ENCODE measurements around the gene ZNF398.

Gene ZNF398

GRCh38 chr7:149147752-149148653 is 750 bp downstream of the ZNF398 start:
- DNase-seq = peak; percentile 51

- no peak for DNase-seq
Observed at GRCh38 chr7:149150981-149151380, 3.7 kb downstream of the ZNF398 start.

- DNase-seq = no peak
Observed at GRCh38 chr7:149153346-149153745, 6.1 kb downstream of the ZNF398 start.

- DNase-seq = no peak
Observed at GRCh38 chr7:149154056-149154455, 6.8 kb downstream of the ZNF398 start.

GRCh38 chr7:149156898-149157297 is 9.6 kb downstream of the ZNF398 start:
- no peak for DNase-seq

GRCh38 chr7:149161241-149161848 is 14.1 kb downstream of the ZNF398 start:
- no peak for DNase-seq

- DNase-seq = no peak
Observed at GRCh38 chr7:149166142-149166541, 18.9 kb downstream of the ZNF398 start.

- DNase-seq = no peak
Observed at GRCh38 chr7:149166630-149167352, 19.5 kb downstream of the ZNF398 start.

- DNase-seq = no peak
Observed at GRCh38 chr7:149171892-149172533, 24.8 kb downstream of the ZNF398 start.

- DNase-seq = no peak
Observed at GRCh38 chr7:149172534-149172920, 25.3 kb downstream of the ZNF398 start.

GRCh38 chr7:149175150-149175549 is 27.9 kb downstream of the ZNF398 start:
- no peak for DNase-seq

- no peak for DNase-seq
Observed at GRCh38 chr7:149179241-149179640, 32.0 kb downstream of the ZNF398 start.

GRCh38 chr7:149180722-149181449 is 33.6 kb downstream of the ZNF398 start:
- no peak for DNase-seq

GRCh38 chr7:149181450-149181790 is 34.2 kb downstream of the ZNF398 start:
- no peak for DNase-seq

- DNase-seq = no peak
Observed at GRCh38 chr7:149184274-149184673, 37.0 kb downstream of the ZNF398 start.

- no peak for DNase-seq
Observed at GRCh38 chr7:149188213-149188612, 41.0 kb downstream of the ZNF398 start.

- no peak for DNase-seq
Observed at GRCh38 chr7:149188637-149189259, 41.5 kb downstream of the ZNF398 start.

GRCh38 chr7:149191851-149192250 is 44.6 kb downstream of the ZNF398 start:
- no peak for DNase-seq

- no peak for DNase-seq
Observed at GRCh38 chr7:149194799-149195179, 47.5 kb downstream of the ZNF398 start.

GRCh38 chr7:149195180-149196150 is 48.2 kb downstream of the ZNF398 start, which contains the start of gene ZNF282:
Gene ZNF282, plus strand, starts transcription at chr7:149195546. Its CDS starts 44 bp downstream, at chr7:149195590.
- DNase-seq = peak; percentile 45

Data from activated T-cell treated with anti-CD3 and anti-CD28 coated beads for 4 hours (primary cell).